ENCODE data around the gene RPAP2.
"Not testable (repeated sequence)": the region's sequence is repeated elsewhere in the genome, so short reads cannot be mapped to it uniquely, and the experiment has no call there.

The RPAP2 gene

DNA sequence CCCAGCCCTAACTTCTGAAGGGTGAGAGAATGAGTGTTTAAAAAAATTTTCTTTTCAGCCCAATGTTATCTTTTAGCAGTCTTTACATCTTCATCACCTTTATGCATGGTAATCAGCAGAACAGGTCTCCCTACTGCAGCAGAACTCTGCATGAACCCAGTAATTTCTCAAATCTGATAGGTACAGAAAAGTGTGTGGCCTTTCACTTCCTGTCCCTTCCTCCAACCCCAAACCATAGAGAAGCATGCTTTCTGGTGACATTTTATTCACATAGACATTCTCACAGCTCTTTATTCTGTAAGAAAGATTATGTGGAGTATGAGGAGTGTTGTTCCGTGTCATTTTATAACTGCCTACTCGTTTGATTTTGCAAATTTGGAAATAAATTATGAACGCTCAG is 68.6 kb downstream of the RPAP2 start:
- no peak for DNase-seq (ENCODE audit: extremely low read depth, low read depth)
- TF ChIP-seq CTCF (IDR thresholded peaks at IDR 0.05; ENCODE audit: low read depth, low read length, missing control alignments), result no peak

GRCh38 chr1:92372164-92372563 is 73.3 kb downstream of the RPAP2 start:
- no peak for DNase-seq (ENCODE audit: extremely low read depth, low read depth)
- TF ChIP-seq CTCF (IDR thresholded peaks at IDR 0.05; ENCODE audit: low read depth, low read length, missing control alignments), result no peak
- H3K4me3 ChIP-seq (replicated peaks; ENCODE audit: low read depth, low read length), result no peak overlapping the region

More for the DNA sequence above, 68.6 kb downstream of the RPAP2 start:
- H3K4me3 ChIP-seq (replicated peaks; ENCODE audit: low read depth, low read length), result no peak overlapping the region

GRCh38 chr1:92374223-92374622 is 75.4 kb downstream of the RPAP2 start:
- DNase-seq (ENCODE audit: extremely low read depth, low read depth), result no peak
- no peak overlapping the region for H3K4me3 ChIP-seq (replicated peaks; ENCODE audit: low read depth, low read length)
- no peak for TF ChIP-seq CTCF (IDR thresholded peaks at IDR 0.05; ENCODE audit: low read depth, low read length, missing control alignments)

- no peak for DNase-seq (ENCODE audit: extremely low read depth, low read depth)
- no peak for TF ChIP-seq CTCF (IDR thresholded peaks at IDR 0.05; ENCODE audit: low read depth, low read length, missing control alignments)
- H3K4me3 ChIP-seq (replicated peaks; ENCODE audit: low read depth, low read length), result no peak overlapping the region
Measured at GRCh38 chr1:92376345-92376744, 77.5 kb downstream of the RPAP2 start.

DNA sequence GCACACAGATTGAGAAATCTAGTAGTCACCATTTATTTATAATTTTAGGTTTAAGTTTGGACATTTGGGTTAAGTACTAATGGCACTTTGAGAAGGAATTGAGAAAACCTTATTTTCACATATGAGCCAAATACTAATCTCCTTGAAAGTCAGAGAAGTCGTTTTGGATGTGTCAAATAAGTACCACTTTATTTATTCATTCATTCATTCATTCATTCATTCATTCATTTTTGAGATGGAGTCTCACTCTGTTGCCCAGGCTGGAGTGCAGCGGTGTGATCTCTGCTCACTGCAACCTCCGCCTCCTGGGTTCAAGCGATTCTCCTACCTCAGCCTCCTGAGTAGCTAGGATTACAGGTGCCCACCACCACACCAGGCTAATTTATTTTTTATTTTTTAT is 79.1 kb downstream of the RPAP2 start:
- DNase-seq (ENCODE audit: extremely low read depth, low read depth); H3K4me3 ChIP-seq (replicated peaks; ENCODE audit: low read depth, low read length): not testable (repeated sequence)

GRCh38 chr1:92380867-92381266 is 82.0 kb downstream of the RPAP2 start:
- no peak overlapping the region for H3K4me3 ChIP-seq (replicated peaks; ENCODE audit: low read depth, low read length)
- no peak for DNase-seq (ENCODE audit: extremely low read depth, low read depth)
- TF ChIP-seq CTCF (IDR thresholded peaks at IDR 0.05; ENCODE audit: low read depth, low read length, missing control alignments), result no peak

DNA sequence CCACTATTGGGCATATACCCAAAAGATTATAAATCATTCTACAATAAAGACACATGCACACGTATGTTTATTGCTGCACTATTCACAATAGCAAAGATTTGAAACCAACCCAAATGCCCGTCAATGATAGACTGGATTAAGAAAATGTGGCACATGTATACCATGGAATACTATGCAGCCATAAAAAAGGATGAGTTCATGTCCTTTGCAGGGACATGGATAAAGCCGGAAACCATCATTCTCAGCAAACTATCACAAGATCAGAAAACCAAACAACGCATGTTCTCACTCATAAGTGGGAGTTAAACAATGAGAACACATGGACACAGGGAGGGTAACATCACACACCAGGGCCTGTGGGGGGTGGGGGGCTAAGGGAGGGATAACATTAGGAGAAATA is 95.1 kb downstream of the RPAP2 start:
- not testable (repeated sequence) for DNase-seq (ENCODE audit: extremely low read depth, low read depth); H3K4me3 ChIP-seq (replicated peaks; ENCODE audit: low read depth, low read length)

GRCh38 chr1:92398519-92398918 is 99.7 kb downstream of the RPAP2 start:
- no peak for TF ChIP-seq CTCF (IDR thresholded peaks at IDR 0.05; ENCODE audit: low read depth, low read length, missing control alignments)
- no peak for DNase-seq (ENCODE audit: extremely low read depth, low read depth)
- H3K4me3 ChIP-seq (replicated peaks; ENCODE audit: low read depth, low read length), result no peak overlapping the region
